ENCODE results near the gene CALN1.

Gene CALN1

GRCh38 chr7:72405871-72406270 lies 6.3 kb downstream of the CALN1 start:
- Histone ChIP-seq H3K4me3 (ENCODE audit: low read depth, low read length) (no peak overlapping the region), H3K27ac (ENCODE audit: extremely low read depth, low read depth, low read length) (no peak overlapping the region), H3K36me3 (ENCODE audit: control insufficient read depth in 2 of 2, insufficient read depth in 1 of 2, low read length in 2 of 2) (no peaks in the 10 kb centered on the region), H3K9me3 (ENCODE audit: control insufficient read depth, insufficient read depth, low read depth, low read length) (no peaks in the 10 kb centered on the region), H3K4me1 (ENCODE audit: control insufficient read depth, insufficient read depth, low read length) (no peaks in the 10 kb centered on the region)
- ChIA-PET POLR2A (no interaction called here), CTCF (interaction anchor here (0.6 kb wide), 1 partner anchor 177 kb away, joined by 3 read pairs; no protein-coding TSS in a partner anchor)
- TF ChIP-seq SCRT2 (tag by site-specific recombination; IDR thresholded peaks at IDR 0.05) (no peak), ZNF692 (tag by site-specific recombination; IDR thresholded peaks at IDR 0.05) (no peak), ZNF132 (tag by site-specific recombination; IDR thresholded peaks at IDR 0.05; ENCODE audit: borderline replicate concordance) (no peak), SP3 (tag by site-specific recombination; IDR thresholded peaks at IDR 0.05) (no peak), ZSCAN4 (tag by site-specific recombination; IDR thresholded peaks at IDR 0.05) (no peak), ZBTB21 (tag by site-specific recombination; IDR thresholded peaks at IDR 0.05) (no peak), ZSCAN18 (tag by site-specific recombination; IDR thresholded peaks at IDR 0.05) (no peak), ZNF398 (tag by site-specific recombination; IDR thresholded peaks at IDR 0.05) (no peak), ZNF350 (tag by site-specific recombination; IDR thresholded peaks at IDR 0.05) (no peak), HOXA7 (CRISPR knock-in tag; IDR thresholded peaks at IDR 0.05; ENCODE audit: borderline replicate concordance) (no peak), ZNF510 (tag by site-specific recombination; IDR thresholded peaks at IDR 0.05; ENCODE audit: insufficient replicate concordance) (no peak), ZBTB6 (tag by site-specific recombination; IDR thresholded peaks at IDR 0.05) (no peak)

- Histone ChIP-seq H3K4me1 (ENCODE audit: control insufficient read depth, insufficient read depth, low read length) (no peaks in the 10 kb centered on the region), H3K36me3 (ENCODE audit: control insufficient read depth in 2 of 2, insufficient read depth in 1 of 2, low read length in 2 of 2) (no peaks in the 10 kb centered on the region), H3K27ac (ENCODE audit: extremely low read depth, low read depth, low read length) (no peak overlapping the region), H3K9me3 (ENCODE audit: control insufficient read depth, insufficient read depth, low read depth, low read length) (no peaks in the 10 kb centered on the region), H3K4me3 (ENCODE audit: low read depth, low read length) (no peak overlapping the region)
- POLR2A ChIA-PET, result no interaction called here
- CTCF ChIA-PET, result interaction anchor here (0.6 kb wide), 1 partner anchor 177 kb away, joined by 3 read pairs; no protein-coding TSS in a partner anchor
- no peak for TF ChIP-seq HOXC10 (CRISPR knock-in tag; IDR thresholded peaks at IDR 0.05)
- TF ChIP-seq EGR2 (tag by site-specific recombination; IDR thresholded peaks at IDR 0.05; ENCODE audit: low read depth), result peak; percentile 97
- no peak for TF ChIP-seq ZNF660 (tag by site-specific recombination; IDR thresholded peaks at IDR 0.05)
- TF ChIP-seq ZNF302 (tag by site-specific recombination; IDR thresholded peaks at IDR 0.05; ENCODE audit: low read depth), result no peak
- TF ChIP-seq ZNF114 (tag by site-specific recombination; IDR thresholded peaks at IDR 0.05), result no peak
- no peak for TF ChIP-seq GLI2 (tag by site-specific recombination; IDR thresholded peaks at IDR 0.05; ENCODE audit: borderline replicate concordance, low read depth)
- TF ChIP-seq ZNF174 (tag by site-specific recombination; IDR thresholded peaks at IDR 0.05), result no peak
- TF ChIP-seq ZNF398 (tag by site-specific recombination; IDR thresholded peaks at IDR 0.05), result no peak
- TF ChIP-seq ZBTB48 (tag by site-specific recombination; IDR thresholded peaks at IDR 0.05), result peak; percentile 23; the same call in 1 of the 2 replicates
- no peak for TF ChIP-seq ZNF664 (tag by site-specific recombination; IDR thresholded peaks at IDR 0.05)
- no peak for TF ChIP-seq ZBTB17 (tag by site-specific recombination; IDR thresholded peaks at IDR 0.05)
- TF ChIP-seq HOXA7 (CRISPR knock-in tag; IDR thresholded peaks at IDR 0.05; ENCODE audit: borderline replicate concordance), result no peak
- TF ChIP-seq ZNF561 (tag by site-specific recombination; IDR thresholded peaks at IDR 0.05; ENCODE audit: borderline replicate concordance), result no peak
Measured at GRCh38 chr7:72405418-72405817, 6.7 kb downstream of the CALN1 start.
